ENCODE results near the gene ARHGAP11A.
A peak's percentile ranks its signal among the peaks of the same experiment; 100 is the strongest.

ARHGAP11A gene

GRCh38 chr15:32636410-32636809 is 21.1 kb downstream of the ARHGAP11A start:
- H3K27me3 ChIP-seq (ENCODE audit: control insufficient read depth, insufficient read depth, low read length, poor library complexity, severe bottlenecking) = no peaks in the 10 kb centered on the region
- 90 to 96% methylated on average over 3 of the region's 3 CpGs for WGBS, 2 experiments
- no peak overlapping the region for H3K27ac ChIP-seq (ENCODE audit: insufficient read depth, low read depth, low read length, poor library complexity, severe bottlenecking)
- peaks cover 40% of the 10 kb centered on the region for H3K36me3 ChIP-seq (ENCODE audit: control insufficient read depth, insufficient read depth, low read length)
- no peak overlapping the region for H3K4me3 ChIP-seq (ENCODE audit: insufficient read depth, low read depth, low read length)
- no peaks in the 10 kb centered on the region for H3K4me1 ChIP-seq (ENCODE audit: control insufficient read depth, insufficient read depth, low read length)
- H3K9me3 ChIP-seq (ENCODE audit: control insufficient read depth, low read length) = no peaks in the 10 kb centered on the region

DNA sequence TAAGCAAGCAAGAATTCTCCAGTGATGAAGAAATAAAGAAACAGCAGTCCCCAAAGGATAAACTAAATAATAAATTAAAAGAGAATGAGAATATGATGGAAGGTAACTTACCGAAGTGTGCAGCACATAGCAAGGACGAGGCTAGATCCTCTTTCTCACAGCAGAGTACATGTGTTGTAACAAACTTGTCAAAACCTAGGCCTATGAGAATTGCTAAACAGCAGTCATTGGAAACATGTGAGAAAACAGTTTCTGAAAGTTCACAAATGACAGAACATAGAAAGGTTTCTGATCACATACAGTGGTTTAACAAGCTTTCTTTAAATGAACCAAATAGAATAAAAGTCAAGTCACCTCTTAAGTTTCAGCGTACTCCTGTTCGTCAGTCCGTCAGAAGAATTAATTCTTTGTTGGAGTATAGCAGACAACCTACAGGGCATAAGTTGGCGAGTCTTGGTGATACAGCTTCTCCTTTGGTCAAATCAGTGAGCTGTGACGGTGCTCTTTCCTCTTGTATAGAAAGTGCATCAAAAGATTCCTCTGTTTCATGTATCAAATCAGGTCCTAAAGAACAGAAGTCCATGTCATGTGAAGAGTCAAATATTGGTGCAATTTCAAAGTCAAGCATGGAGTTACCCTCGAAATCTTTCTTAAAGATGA is 21.7 kb downstream of the ARHGAP11A start:
- peaks cover 40% of the 10 kb centered on the region for H3K36me3 ChIP-seq (ENCODE audit: control insufficient read depth, insufficient read depth, low read length)
- H3K4me3 ChIP-seq (ENCODE audit: insufficient read depth, low read depth, low read length) = no peak overlapping the region
- no peaks in the 10 kb centered on the region for H3K27me3 ChIP-seq (ENCODE audit: control insufficient read depth, insufficient read depth, low read length, poor library complexity, severe bottlenecking)
- H3K4me1 ChIP-seq (ENCODE audit: control insufficient read depth, insufficient read depth, low read length) = no peaks in the 10 kb centered on the region
- no peaks in the 10 kb centered on the region for H3K9me3 ChIP-seq (ENCODE audit: control insufficient read depth, low read length)
- H3K27ac ChIP-seq (ENCODE audit: insufficient read depth, low read depth, low read length, poor library complexity, severe bottlenecking) = no peak overlapping the region
- 96 to 98% methylated on average over 8 of the region's 8 CpGs for WGBS, 2 experiments

DNA sequence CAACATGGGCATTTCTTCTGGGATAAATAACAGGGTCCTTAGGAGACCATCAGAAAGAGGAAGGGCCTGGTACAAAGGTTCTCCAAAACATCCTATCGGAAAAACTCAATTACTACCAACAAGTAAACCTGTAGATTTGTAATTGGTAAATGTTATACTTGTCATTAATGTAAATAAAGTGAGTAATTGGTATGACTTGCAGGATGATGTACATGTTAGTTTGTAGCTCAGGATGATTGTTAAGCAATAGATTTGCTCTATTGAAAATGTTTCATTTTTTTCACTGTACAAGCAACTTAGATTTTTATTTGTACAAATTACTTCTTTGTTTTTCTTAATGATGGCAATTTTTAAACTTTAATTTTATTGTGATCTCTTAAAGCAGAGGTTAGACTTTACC is 22.4 kb downstream of the ARHGAP11A start:
- H3K36me3 ChIP-seq (ENCODE audit: control insufficient read depth, insufficient read depth, low read length) = peaks cover 40% of the 10 kb centered on the region

DNA sequence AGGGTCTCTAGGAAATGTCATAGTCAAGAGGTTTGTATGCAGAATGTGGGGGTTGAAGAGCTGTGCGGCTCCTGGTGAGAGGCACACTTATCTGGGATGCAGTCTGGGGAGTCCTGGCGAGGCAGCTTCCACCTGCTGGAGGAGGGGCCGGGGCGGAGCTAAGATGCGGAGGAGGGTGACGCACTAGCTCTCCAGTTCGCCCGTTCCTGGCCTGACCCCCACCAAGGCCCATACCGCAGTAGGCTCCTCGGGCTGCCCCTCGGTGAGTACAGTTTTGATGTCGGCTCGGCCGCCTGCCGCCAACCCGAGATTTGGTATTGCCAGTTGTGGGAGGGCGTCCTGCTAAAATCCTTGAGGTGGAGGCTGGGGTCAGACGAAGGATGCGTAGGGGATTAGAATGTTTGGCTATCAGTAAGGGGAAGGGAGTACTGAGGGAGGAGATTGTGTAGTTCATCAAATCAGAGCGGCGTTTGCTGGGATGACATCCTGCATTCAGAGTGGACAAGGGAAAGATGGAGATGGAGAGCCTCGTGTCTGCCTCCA is 26.3 kb downstream of the ARHGAP11A start, which contains the start of gene SCG5:
Gene SCG5 (plus strand): TSS at position 194 of the 543 bp plus-strand sequence. CDS start 1,883 bp downstream, outside the sequence.
- Histone ChIP-seq H3K9me3 (ENCODE audit: control insufficient read depth, low read length) (no peaks in the 10 kb centered on the region), H3K36me3 (ENCODE audit: control insufficient read depth, insufficient read depth, low read length) (peaks cover 10% of the 10 kb centered on the region), H3K4me3 (ENCODE audit: insufficient read depth, low read depth, low read length) (peak within 1 kb of the TSS; percentile 39), H3K27ac (ENCODE audit: insufficient read depth, low read depth, low read length, poor library complexity, severe bottlenecking) (peak within 1 kb of the TSS; percentile 8), H3K4me1 (ENCODE audit: control insufficient read depth, insufficient read depth, low read length) (peaks cover 5% of the 10 kb centered on the region), H3K27me3 (ENCODE audit: control insufficient read depth, insufficient read depth, low read length, poor library complexity, severe bottlenecking) (no peaks in the 10 kb centered on the region)
- WGBS, 2 experiments = 13 to 15% methylated on average over 22 of the region's 22 CpGs

More for the DNA sequence above, 22.4 kb downstream of the ARHGAP11A start:
- Histone ChIP-seq H3K4me1 (ENCODE audit: control insufficient read depth, insufficient read depth, low read length) (peaks cover 1% of the 10 kb centered on the region), H3K27ac (ENCODE audit: insufficient read depth, low read depth, low read length, poor library complexity, severe bottlenecking) (no peak overlapping the region), H3K9me3 (ENCODE audit: control insufficient read depth, low read length) (no peaks in the 10 kb centered on the region), H3K27me3 (ENCODE audit: control insufficient read depth, insufficient read depth, low read length, poor library complexity, severe bottlenecking) (no peaks in the 10 kb centered on the region), H3K4me3 (ENCODE audit: insufficient read depth, low read depth, low read length) (no peak overlapping the region)
- 83% methylated on average over 1 of the region's 1 CpG; no CpG with 5 or more reads in 1 of the 2 experiments for WGBS, 2 experiments

GRCh38 chr15:32642667-32643435 is 27.5 kb downstream of the ARHGAP11A start:
- Histone ChIP-seq H3K36me3 (ENCODE audit: control insufficient read depth, insufficient read depth, low read length) (no peaks in the 10 kb centered on the region), H3K9me3 (ENCODE audit: control insufficient read depth, low read length) (no peaks in the 10 kb centered on the region), H3K27ac (ENCODE audit: insufficient read depth, low read depth, low read length, poor library complexity, severe bottlenecking) (no peak overlapping the region), H3K4me1 (ENCODE audit: control insufficient read depth, insufficient read depth, low read length) (peaks cover 5% of the 10 kb centered on the region), H3K4me3 (ENCODE audit: insufficient read depth, low read depth, low read length) (no peak overlapping the region), H3K27me3 (ENCODE audit: control insufficient read depth, insufficient read depth, low read length, poor library complexity, severe bottlenecking) (no peaks in the 10 kb centered on the region)
- WGBS, 2 experiments = 42% methylated on average over 5 of the region's 5 CpGs

DNA sequence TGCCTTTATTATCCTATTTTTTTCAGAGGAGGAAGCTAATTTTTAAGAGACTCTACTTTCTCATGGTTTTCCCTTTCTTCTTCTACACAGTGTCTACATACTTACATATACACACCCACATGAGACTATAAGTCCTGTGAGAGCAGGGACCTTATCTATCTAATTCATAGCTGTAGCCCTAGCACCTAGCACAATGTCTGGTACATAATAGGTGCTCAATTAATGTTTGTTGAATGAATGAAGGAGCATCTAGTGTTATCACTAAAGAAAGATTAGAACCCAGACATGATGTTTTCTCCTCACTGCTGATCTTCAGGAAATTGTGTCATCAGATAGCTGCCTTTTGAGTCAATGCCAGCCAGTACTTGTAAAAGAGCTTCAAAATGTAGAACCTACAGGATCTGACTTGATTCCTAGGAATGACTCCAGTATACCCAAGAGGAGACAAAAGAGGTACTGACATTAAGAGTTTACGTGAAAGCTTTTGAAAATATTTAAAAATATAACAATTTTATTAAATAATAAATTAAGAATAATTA is 28.7 kb downstream of the ARHGAP11A start:
- Histone ChIP-seq H3K9me3 (ENCODE audit: control insufficient read depth, low read length) (no peaks in the 10 kb centered on the region), H3K4me1 (ENCODE audit: control insufficient read depth, insufficient read depth, low read length) (peaks cover 5% of the 10 kb centered on the region), H3K27me3 (ENCODE audit: control insufficient read depth, insufficient read depth, low read length, poor library complexity, severe bottlenecking) (no peaks in the 10 kb centered on the region), H3K4me3 (ENCODE audit: insufficient read depth, low read depth, low read length) (no peak overlapping the region), H3K36me3 (ENCODE audit: control insufficient read depth, insufficient read depth, low read length) (no peaks in the 10 kb centered on the region), H3K27ac (ENCODE audit: insufficient read depth, low read depth, low read length, poor library complexity, severe bottlenecking) (no peak overlapping the region)
- 100% methylated on average over 1 of the region's 1 CpG; no CpG with 5 or more reads in 1 of the 2 experiments for WGBS, 2 experiments

GRCh38 chr15:32646291-32646690 is 31.0 kb downstream of the ARHGAP11A start:
- Histone ChIP-seq H3K4me3 (ENCODE audit: insufficient read depth, low read depth, low read length) (no peak overlapping the region), H3K27ac (ENCODE audit: insufficient read depth, low read depth, low read length, poor library complexity, severe bottlenecking) (no peak overlapping the region), H3K9me3 (ENCODE audit: control insufficient read depth, low read length) (no peaks in the 10 kb centered on the region), H3K4me1 (ENCODE audit: control insufficient read depth, insufficient read depth, low read length) (peaks cover 5% of the 10 kb centered on the region), H3K36me3 (ENCODE audit: control insufficient read depth, insufficient read depth, low read length) (no peaks in the 10 kb centered on the region), H3K27me3 (ENCODE audit: control insufficient read depth, insufficient read depth, low read length, poor library complexity, severe bottlenecking) (no peaks in the 10 kb centered on the region)
- 68 to 87% methylated on average over 3 to 5 of the region's 5 CpGs for WGBS, 2 experiments

- no peak overlapping the region for H3K27ac ChIP-seq (ENCODE audit: insufficient read depth, low read depth, low read length, poor library complexity, severe bottlenecking)
- H3K36me3 ChIP-seq (ENCODE audit: control insufficient read depth, insufficient read depth, low read length) = no peaks in the 10 kb centered on the region
- H3K4me1 ChIP-seq (ENCODE audit: control insufficient read depth, insufficient read depth, low read length) = no peaks in the 10 kb centered on the region
- H3K4me3 ChIP-seq (ENCODE audit: insufficient read depth, low read depth, low read length) = no peak overlapping the region
- 53 to 70% methylated on average over 3 to 5 of the region's 5 CpGs for WGBS, 2 experiments
- no peaks in the 10 kb centered on the region for H3K9me3 ChIP-seq (ENCODE audit: control insufficient read depth, low read length)
- H3K27me3 ChIP-seq (ENCODE audit: control insufficient read depth, insufficient read depth, low read length, poor library complexity, severe bottlenecking) = no peaks in the 10 kb centered on the region
Measured at GRCh38 chr15:32649342-32649741, 34.0 kb downstream of the ARHGAP11A start.

- H3K9me3 ChIP-seq (ENCODE audit: control insufficient read depth, low read length) = no peaks in the 10 kb centered on the region
- no peak overlapping the region for H3K27ac ChIP-seq (ENCODE audit: insufficient read depth, low read depth, low read length, poor library complexity, severe bottlenecking)
- 38 to 40% methylated on average over 6 of the region's 6 CpGs for WGBS, 2 experiments
- no peaks in the 10 kb centered on the region for H3K27me3 ChIP-seq (ENCODE audit: control insufficient read depth, insufficient read depth, low read length, poor library complexity, severe bottlenecking)
- no peak overlapping the region for H3K4me3 ChIP-seq (ENCODE audit: insufficient read depth, low read depth, low read length)
- H3K36me3 ChIP-seq (ENCODE audit: control insufficient read depth, insufficient read depth, low read length) = no peaks in the 10 kb centered on the region
- no peaks in the 10 kb centered on the region for H3K4me1 ChIP-seq (ENCODE audit: control insufficient read depth, insufficient read depth, low read length)
Measured at GRCh38 chr15:32651229-32651837, 36.0 kb downstream of the ARHGAP11A start.

Data from ectodermal cell (in vitro differentiated cells).